ENCODE results near the gene TNFAIP3. TPM values are rescaled to one million over a fixed set of nuclear protein-coding genes. Genes with fewer than 3 reads are reported as not detected.

TNFAIP3 gene
- total RNA-seq, 1 donor from 2014 or later = 16.8 TPM

GRCh38 chr6:137879885-137880745, 13.1 kb downstream of the TNFAIP3 start:
- no peaks in the 10 kb centered on the region for H3K4me1 ChIP-seq (ENCODE audit: insufficient read depth, low read length)
- H3K4me3 Mint-ChIP-seq (ENCODE audit: unreplicated experiment) = no peak overlapping the region
- H3K27ac Mint-ChIP-seq (ENCODE audit: unreplicated experiment) = no peak overlapping the region
- H3K9me3 ChIP-seq (ENCODE audit: insufficient read depth, low read depth, low read length) = no peaks in the 10 kb centered on the region
- H3K36me3 ChIP-seq (ENCODE audit: insufficient read depth, low read length) = peaks cover 60% of the 10 kb centered on the region
- H2AFZ ChIP-seq (ENCODE audit: low read depth, low read length) = no peak overlapping the region
- H3K36me3 Mint-ChIP-seq (ENCODE audit: low read depth, unreplicated experiment) = peaks cover 24% of the 10 kb centered on the region
- peaks cover 4% of the 10 kb centered on the region for H4K20me1 ChIP-seq (ENCODE audit: insufficient read depth, low read length)
- H3K4me3 ChIP-seq (ENCODE audit: insufficient read depth, low read depth, low read length) = no peak overlapping the region
- no peaks in the 10 kb centered on the region for H3K79me2 ChIP-seq (ENCODE audit: insufficient read depth, low read length)
- no peak for FAIRE-seq
- peaks cover 17% of the 10 kb centered on the region for H3K4me1 Mint-ChIP-seq (ENCODE audit: low read depth, unreplicated experiment)
- no peak overlapping the region for H3K27ac ChIP-seq (ENCODE audit: low read depth, low read length)
- H3K27me3 ChIP-seq (ENCODE audit: insufficient read depth, low read length) = no peaks in the 10 kb centered on the region
- no peak overlapping the region for H3K4me2 ChIP-seq (ENCODE audit: low read length)
- TF ChIP-seq CTCF (IDR thresholded peaks at IDR 0.05; ENCODE audit: insufficient read depth, low read depth, low read length) (no peak), EZH2 (IDR thresholded peaks at IDR 0.05; ENCODE audit: insufficient read depth, low read length) (no peak)
- no peaks in the 10 kb centered on the region for H3K9me3 Mint-ChIP-seq (ENCODE audit: unreplicated experiment)
- no peak for DNase-seq (ENCODE audit: low read depth)
- no peak overlapping the region for H3K9ac ChIP-seq (ENCODE audit: low read length)
- no peaks in the 10 kb centered on the region for H3K27me3 Mint-ChIP-seq (ENCODE audit: low read depth, unreplicated experiment)

GRCh38 chr6:137880746-137881521, 13.9 kb downstream of the TNFAIP3 start:
- H3K79me2 ChIP-seq (ENCODE audit: insufficient read depth, low read length) = no peaks in the 10 kb centered on the region
- no peaks in the 10 kb centered on the region for H3K27me3 Mint-ChIP-seq (ENCODE audit: low read depth, unreplicated experiment)

More at GRCh38 chr6:137880746-137881521, 13.9 kb downstream of the TNFAIP3 start:
- Mint-ChIP-seq H3K9me3 (ENCODE audit: unreplicated experiment) (peaks cover 2% of the 10 kb centered on the region), H3K36me3 (ENCODE audit: low read depth, unreplicated experiment) (peaks cover 21% of the 10 kb centered on the region), H3K4me1 (ENCODE audit: low read depth, unreplicated experiment) (peaks cover 17% of the 10 kb centered on the region), H3K4me3 (ENCODE audit: unreplicated experiment) (no peak overlapping the region), H3K27ac (ENCODE audit: unreplicated experiment) (no peak overlapping the region)
- Histone ChIP-seq H3K4me1 (ENCODE audit: insufficient read depth, low read length) (no peaks in the 10 kb centered on the region), H3K9ac (ENCODE audit: low read length) (no peak overlapping the region), H2AFZ (ENCODE audit: low read depth, low read length) (no peak overlapping the region), H3K27ac (ENCODE audit: low read depth, low read length) (no peak overlapping the region), H3K36me3 (ENCODE audit: insufficient read depth, low read length) (peaks cover 54% of the 10 kb centered on the region), H3K4me2 (ENCODE audit: low read length) (no peak overlapping the region), H4K20me1 (ENCODE audit: insufficient read depth, low read length) (peaks cover 4% of the 10 kb centered on the region), H3K4me3 (ENCODE audit: insufficient read depth, low read depth, low read length) (no peak overlapping the region), H3K9me3 (ENCODE audit: insufficient read depth, low read depth, low read length) (no peaks in the 10 kb centered on the region), H3K27me3 (ENCODE audit: insufficient read depth, low read length) (no peaks in the 10 kb centered on the region)
- FAIRE-seq (no peak), DNase-seq (ENCODE audit: low read depth) (no peak)
- TF ChIP-seq EZH2 (IDR thresholded peaks at IDR 0.05; ENCODE audit: insufficient read depth, low read length) (no peak), CTCF (IDR thresholded peaks at IDR 0.05; ENCODE audit: insufficient read depth, low read depth, low read length) (no peak)

All from astrocyte (in vitro differentiated cells and primary cell).